Vein endothelial cell (primary cell): ENCODE data around the gene EFL1. TPM values are rescaled to one million over a fixed set of nuclear protein-coding genes. Genes with fewer than 3 reads are reported as not detected.

Experiments used
- small RNA-seq: library from RNA; depleted of rRNA; stranded (forward); fragments of <200 nt; gene quantifications from one replicate; pipeline ENCODE3, GENCODE V24; 2012
- total RNA-seq: library from RNA; depleted of rRNA; stranded (reverse); fragments of >200 nt; gene quantifications from 2 replicates; pipeline ENCODE4 v1.2.3, GENCODE V29; 2012

The EFL1 gene
- total RNA-seq = 18.6 and 25.0 TPM in 2 replicates

DNA sequence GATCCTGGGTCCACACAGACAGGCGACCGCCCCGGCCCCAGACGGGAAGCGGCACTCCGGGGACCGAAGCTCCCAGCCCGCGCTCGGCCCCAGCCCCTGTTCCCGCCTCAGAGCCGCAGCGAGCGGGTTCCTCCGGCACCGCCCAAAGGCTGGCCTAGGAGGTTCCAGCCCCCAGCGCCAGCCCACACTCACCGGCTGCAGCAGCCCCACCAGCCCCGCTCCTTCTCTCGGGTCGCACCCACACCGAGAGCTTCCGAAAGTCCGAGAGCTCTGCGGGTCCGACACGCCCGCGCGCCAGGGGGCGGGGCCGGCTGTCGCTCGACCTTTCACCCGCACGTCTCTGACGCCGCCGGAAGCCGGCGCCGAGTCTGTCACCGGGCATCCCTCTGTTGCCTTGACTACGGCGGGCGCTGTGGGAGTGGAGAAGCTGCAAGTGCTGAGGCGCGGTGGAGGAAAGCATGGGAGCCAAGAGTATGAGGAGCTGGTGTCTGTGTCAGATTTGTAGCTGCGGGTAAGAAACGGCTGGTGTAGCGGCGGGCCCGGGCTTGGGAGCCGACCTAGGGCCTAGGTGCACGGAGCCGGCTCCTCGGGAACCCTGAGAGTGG is at the start of gene EFL1, which contains the start of gene SAXO2:
Gene EFL1, minus strand, starts transcription at position 313 of the 605 bp plus-strand sequence. CDS start 956 bp downstream, outside the sequence.
Gene SAXO2, plus strand, starts transcription at position 397 of the 605 bp plus-strand sequence. Its CDS starts 62 bp downstream, at position 459.

Small RNA genes lying within 50 kb of the gene (small RNA-seq; reads per million reads assigned to genes)
- gene RNU1-77P = 0.34 reads per million, percentile 14 among the genes with 10 or more reads in this experiment

Other genes with a start within 250 kb of the EFL1 start
- 13.1 and 16.3 TPM in 2 replicates for gene MEX3B, start 216.7 kb downstream of the EFL1 start, total RNA-seq
- 0.33 and 1.8 TPM in 2 replicates for gene SAXO2, start 84 bp upstream of the EFL1 start, total RNA-seq
- 0.29 and 0.65 TPM in 2 replicates for gene GOLGA6L10, start 86.7 kb upstream of the EFL1 start, total RNA-seq
- gene GOLGA6L9, start 167.1 kb upstream of the EFL1 start, total RNA-seq = 1.2 and 1.3 TPM in 2 replicates